SK-N-MC (cell line): ENCODE results near the gene FARS2.
"Not testable (repeated sequence)": the region's sequence is repeated elsewhere in the genome, so short reads cannot be mapped to it uniquely, and the experiment has no call there.

ENCODE experiments used
- DNase-seq: peaks from one replicate; pipeline ENCODE4 v3.0.0-alpha.2; 2011; ENCODE audit warnings: low read depth, low spot score
- H3K27ac ChIP-seq: fragments of 200-600 bp; sonication (generic); 2 replicates; pipeline ENCODE4 v1.5.1; 2016; ENCODE audit warnings: mixed run types
- H3K36me3 ChIP-seq: fragments of 200-600 bp; sonication (generic); 2 replicates; pipeline ENCODE4 v1.6.1; 2017; ENCODE audit warnings: antibody characterized with exemption, low read length, mixed read lengths; ENCODE audit not compliant: insufficient read depth
- H3K4me3 ChIP-seq: fragments of 200-600 bp; sonication (generic); 2 replicates; pipeline ENCODE4 v1.5.1; 2016
- H3K9ac ChIP-seq: fragments of 200-600 bp; sonication (generic); 2 replicates; pipeline ENCODE4 v1.8.0; 2017; ENCODE audit warnings: mixed run types, mixed read lengths; ENCODE audit not compliant: insufficient read length
- H3K9me3 ChIP-seq: fragments of 200-600 bp; sonication (generic); 2 replicates; pipeline ENCODE4 v1.6.1; 2017; ENCODE audit warnings: low read depth, mild to moderate bottlenecking, antibody characterized with exemption, low read length, moderate library complexity, mixed read lengths
- EZH2 ChIP-seq: fragments of 200-600 bp; sonication (generic); IDR thresholded peaks from one replicate; pipeline ENCODE4 v1.6.1; 2017; ENCODE audit warnings: antibody characterized with exemption
- FOXP2 ChIP-seq: optimal IDR thresholded peaks from 2 replicates; pipeline ENCODE3; 2011; ENCODE audit warnings: mild to moderate bottlenecking, moderate library complexity; ENCODE audit not compliant: insufficient read depth; ENCODE audit errors: extremely low read length, control extremely low read depth
- POLR2AphosphoS5 ChIP-seq: IDR thresholded peaks from 2 replicates; pipeline ENCODE4 v1.6.1; 2012; ENCODE audit warnings: mild to moderate bottlenecking, low read depth, low read length, borderline replicate concordance

FARS2 gene

GRCh38 chr6:5640614-5641013, 379.3 kb downstream of the FARS2 start:
- H3K27ac ChIP-seq: no peak overlapping the region
- 0 out of 2 replicates have a peak, but pooled peaks cover 4% of the 10 kb centered on the region for H3K9me3 ChIP-seq
- DNase-seq: no peak
- H3K4me3 ChIP-seq: no peak overlapping the region
- H3K36me3 ChIP-seq: no peaks in the 10 kb centered on the region
- TF ChIP-seq POLR2AphosphoS5 (no peak), FOXP2 (no peak), EZH2 (no peak)
- H3K9ac ChIP-seq: no peak overlapping the region

- no peak overlapping the region for H3K4me3 ChIP-seq
- no peaks in the 10 kb centered on the region for H3K36me3 ChIP-seq
- no peak overlapping the region for H3K27ac ChIP-seq
- H3K9me3 ChIP-seq: 0 out of 2 replicates have a peak, but pooled peaks cover 4% of the 10 kb centered on the region
- H3K9ac ChIP-seq: no peak overlapping the region
- DNase-seq: no peak
- TF ChIP-seq POLR2AphosphoS5 (no peak), EZH2 (no peak), FOXP2 (no peak)
Measured at GRCh38 chr6:5644523-5645185, 383.3 kb downstream of the FARS2 start.

DNA sequence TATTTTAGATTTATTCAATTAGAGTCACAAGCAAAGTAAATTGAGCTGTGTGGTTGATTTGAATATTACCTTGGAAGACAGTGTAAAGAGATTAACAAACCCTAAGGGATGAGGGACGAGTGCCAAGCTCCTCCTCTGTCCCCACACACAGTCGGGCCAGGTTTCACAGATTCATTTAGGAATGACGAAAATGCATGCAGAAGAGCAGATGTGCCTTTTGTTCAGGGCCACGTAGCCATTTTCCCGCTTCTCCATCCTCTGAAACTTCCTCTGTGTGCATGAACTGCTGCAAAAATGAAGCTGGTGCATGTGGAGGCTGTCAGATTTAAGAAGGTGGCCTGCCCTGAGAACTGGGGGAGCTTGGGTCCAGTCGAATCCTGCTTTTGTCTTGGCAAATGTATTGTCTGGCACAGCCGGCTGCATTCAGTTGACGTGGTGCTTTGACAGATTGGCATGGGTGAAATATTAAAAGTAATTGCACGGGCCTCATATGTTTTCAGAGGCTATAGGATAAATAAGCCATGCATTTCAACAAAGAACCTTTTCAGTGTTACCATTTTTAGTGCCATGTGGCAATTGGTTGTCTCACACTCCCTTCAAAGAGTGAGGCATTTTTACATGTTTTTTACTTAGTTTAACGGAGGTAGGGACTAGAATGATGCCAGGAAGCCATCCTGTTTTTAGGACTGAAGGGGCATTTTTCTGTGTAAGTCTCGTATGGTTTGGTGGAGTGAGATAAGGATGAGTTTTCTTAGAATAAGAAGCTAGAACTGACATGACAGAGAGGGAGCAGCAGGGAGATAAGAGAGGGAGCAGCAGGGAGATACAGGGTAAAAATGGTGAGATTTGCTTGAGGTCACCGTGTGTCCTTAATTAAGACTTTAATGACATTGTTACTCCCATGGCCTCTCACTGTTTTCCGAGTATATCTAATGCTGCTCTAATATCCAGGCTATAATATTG, 384.3 kb downstream of the FARS2 start:
- DNase-seq: no peak
- Histone ChIP-seq H3K36me3 (no peaks in the 10 kb centered on the region), H3K27ac (no peak overlapping the region), H3K4me3 (no peak overlapping the region), H3K9ac (no peak overlapping the region), H3K9me3 (0 out of 2 replicates have a peak, but pooled peaks cover 4% of the 10 kb centered on the region)
- TF ChIP-seq EZH2: no peak
- no peak for TF ChIP-seq FOXP2
- TF ChIP-seq POLR2AphosphoS5: no peak

- TF ChIP-seq POLR2AphosphoS5 (no peak), EZH2 (no peak), FOXP2 (no peak)
- Histone ChIP-seq H3K36me3 (no peaks in the 10 kb centered on the region), H3K4me3 (no peak overlapping the region), H3K27ac (no peak overlapping the region), H3K9me3 (no peaks in the 10 kb centered on the region), H3K9ac (no peak overlapping the region)
- no peak for DNase-seq
Measured at GRCh38 chr6:5652406-5653137, 391.3 kb downstream of the FARS2 start.

DNA sequence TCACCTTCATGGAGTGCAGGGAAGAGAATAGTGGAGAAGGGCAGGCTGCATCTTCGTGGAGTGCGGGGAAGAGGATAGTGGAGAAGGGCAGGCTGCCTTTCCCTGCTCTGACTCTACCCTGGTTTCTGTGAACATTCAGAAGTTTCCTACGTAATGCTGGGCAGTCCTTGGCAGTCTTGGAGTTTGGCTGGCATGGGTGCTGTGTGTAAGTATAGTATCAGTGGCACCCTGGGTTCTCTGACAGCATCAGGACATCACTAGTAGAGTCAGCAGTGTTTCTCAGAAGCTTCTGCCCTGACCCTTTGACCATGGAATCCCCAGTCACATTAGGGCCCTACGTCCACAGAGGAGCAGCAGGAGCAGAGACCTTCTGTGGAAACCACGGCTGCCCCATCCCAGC, 392.5 kb downstream of the FARS2 start:
- no peak for DNase-seq
- TF ChIP-seq POLR2AphosphoS5: no peak
- TF ChIP-seq EZH2: no peak
- no peak for TF ChIP-seq FOXP2

GRCh38 chr6:5656226-5656625, 394.9 kb downstream of the FARS2 start:
- no peaks in the 10 kb centered on the region for H3K36me3 ChIP-seq
- no peak overlapping the region for H3K27ac ChIP-seq
- TF ChIP-seq FOXP2 (no peak), EZH2 (no peak), POLR2AphosphoS5 (no peak)
- H3K9ac ChIP-seq: no peak overlapping the region
- no peak for DNase-seq
- no peaks in the 10 kb centered on the region for H3K9me3 ChIP-seq
- no peak overlapping the region for H3K4me3 ChIP-seq

More for the DNA sequence above, 392.5 kb downstream of the FARS2 start:
- no peaks in the 10 kb centered on the region for H3K9me3 ChIP-seq
- H3K4me3 ChIP-seq: no peak overlapping the region
- H3K27ac ChIP-seq: no peak overlapping the region
- no peaks in the 10 kb centered on the region for H3K36me3 ChIP-seq
- H3K9ac ChIP-seq: no peak overlapping the region

GRCh38 chr6:5656695-5657094, 395.4 kb downstream of the FARS2 start:
- H3K4me3 ChIP-seq, DNase-seq, H3K36me3 ChIP-seq, H3K9me3 ChIP-seq, H3K9ac ChIP-seq, H3K27ac ChIP-seq: not testable (repeated sequence)

GRCh38 chr6:5657684-5658430, 396.5 kb downstream of the FARS2 start:
- DNase-seq: no peak
- H3K9me3 ChIP-seq: no peaks in the 10 kb centered on the region
- H3K4me3 ChIP-seq: no peak overlapping the region
- no peak for TF ChIP-seq FOXP2
- no peak for TF ChIP-seq POLR2AphosphoS5
- TF ChIP-seq EZH2: no peak
- H3K36me3 ChIP-seq: no peaks in the 10 kb centered on the region
- no peak overlapping the region for H3K27ac ChIP-seq
- no peak overlapping the region for H3K9ac ChIP-seq
